ENCODE data around the gene ESM1. TPM values are rescaled to one million over a fixed set of nuclear protein-coding genes. Genes with fewer than 3 reads are reported as not detected.

ESM1 gene
- total and polyA plus RNA-seq, 2 of the 8 experiments (the other 6 are each of a cell fraction or from before 2014, with no cell fraction given) = not detected

- TF ChIP-seq E2F6 (IDR thresholded peaks at IDR 0.05) (no peak), HDAC6 (IDR thresholded peaks at IDR 0.05; ENCODE audit: low read depth, low read length) (no peak), CBX8 (IDR thresholded peaks at IDR 0.05; ENCODE audit: borderline replicate concordance, low read depth, low read length) (no peak), SP2 (IDR thresholded peaks at IDR 0.05; ENCODE audit: low read length) (no peak), POLR2AphosphoS5 (IDR thresholded peaks at IDR 0.05; ENCODE audit: low read depth, low read length) (no peak), ATF2 (IDR thresholded peaks at IDR 0.05; ENCODE audit: low read length) (no peak), TAF7 (optimal IDR thresholded peaks at IDR 0.05; ENCODE audit: borderline replicate concordance, low read depth, low read length) (no peak), RNF2 (IDR thresholded peaks at IDR 0.05; ENCODE audit: borderline replicate concordance, low read depth, low read length, missing control alignments, poor library complexity, severe bottlenecking) (no peak), BACH1 (IDR thresholded peaks at IDR 0.05; ENCODE audit: low read length) (no peak), SUZ12 (IDR thresholded peaks at IDR 0.05; ENCODE audit: low read length) (no peak), NRF1 (IDR thresholded peaks at IDR 0.05; ENCODE audit: low read depth, low read length) (no peak), POLR2A (IDR thresholded peaks at IDR 0.05; ENCODE audit: control extremely low read depth in 1 of 2, low read depth in 2 of 2, low read length in 2 of 2) (no peak)
- Histone ChIP-seq H4K91ac (replicated peaks; ENCODE audit: insufficient read length, low read length) (no peak overlapping the region), H3K4ac (replicated peaks; ENCODE audit: insufficient read length, low read depth, low read length) (no peak overlapping the region), H3K23ac (ENCODE audit: insufficient read length) (no peak overlapping the region), H3K9ac (replicated peaks in 1 of 4; ENCODE audit: extremely low read depth in 1 of 4, low read depth in 3 of 4, low read length in 3 of 4) (no peak overlapping the region), H3K14ac (ENCODE audit: insufficient read length) (no peak overlapping the region), H3K9me3 (ENCODE audit: insufficient read depth in 2 of 2, low read depth in 1 of 2, low read length in 1 of 2) (no peaks in the 10 kb centered on the region; a peak in 1 of 4 replicates), H2BK20ac (ENCODE audit: low read length) (no peak overlapping the region), H3K56ac (replicated peaks; ENCODE audit: insufficient read length, low read depth, low read length) (no peak overlapping the region), H4K8ac (ENCODE audit: extremely low read depth, insufficient read depth, low read length) (no peak overlapping the region), H2BK12ac (ENCODE audit: low read depth, low read length) (no peak overlapping the region), H3K27me3 (replicated peaks in 1 of 4; ENCODE audit: control insufficient read depth in 3 of 4, extremely low read depth in 1 of 4, insufficient read depth in 3 of 4, low read length in 3 of 4) (no peaks in the 10 kb centered on the region), H2BK120ac (replicated peaks; ENCODE audit: low read depth, low read length) (no peak overlapping the region), H2BK5ac (ENCODE audit: low read depth, low read length) (no peak overlapping the region), H4K5ac (ENCODE audit: insufficient read length, low read depth, low read length) (no peak overlapping the region), H3K4me3 (ENCODE audit: extremely low read depth in 1 of 4, insufficient read depth in 2 of 4, low read depth in 3 of 4, low read length in 4 of 4) (no peak overlapping the region), H2AFZ (ENCODE audit: low read length) (no peak overlapping the region), H3K4me2 (ENCODE audit: insufficient read depth in 1 of 2, low read depth in 2 of 2, low read length in 2 of 2) (no peak overlapping the region), H3K4me1 (replicated peaks in 1 of 4; ENCODE audit: control insufficient read depth in 3 of 4, insufficient read depth in 4 of 4, low read length in 3 of 4) (no peaks in the 10 kb centered on the region), H3K79me1 (ENCODE audit: low read depth, low read length) (no peaks in the 10 kb centered on the region), H2AK5ac (ENCODE audit: low read depth, low read length) (no peak overlapping the region), H3K18ac (ENCODE audit: extremely low read depth, low read length) (no peak overlapping the region), H4K20me1 (replicated peaks in 1 of 2; ENCODE audit: control insufficient read depth in 1 of 2, insufficient read depth in 2 of 2, low read length in 2 of 2) (no peaks in the 10 kb centered on the region), H3K23me2 (ENCODE audit: low read depth, low read length) (no peaks in the 10 kb centered on the region), H2BK15ac (ENCODE audit: low read length) (no peak overlapping the region), H3K79me2 (ENCODE audit: control insufficient read depth in 1 of 2, insufficient read depth in 2 of 2, low read length in 2 of 2) (no peaks in the 10 kb centered on the region), H3K36me3 (ENCODE audit: control insufficient read depth in 2 of 4, insufficient read depth in 4 of 4, low read length in 3 of 4) (no peaks in the 10 kb centered on the region), H3K27ac (ENCODE audit: low read depth, low read length) (no peak overlapping the region)
- FAIRE-seq (no peak), DNase-seq (ENCODE audit: low read depth in 1 of 2, low spot score in 2 of 2) (no peak)
- 95% methylated on average over 3 of the region's 3 CpGs; no CpG with 5 or more reads in 1 of the 2 experiments for WGBS, 2 experiments (ENCODE audit: extremely low coverage in 1 of 2, insufficient coverage in 1 of 2, insufficient read length in 1 of 2, insufficient replicate concordance in 2 of 2, low coverage in 1 of 2, low lambda C conversion rate in 2 of 2, missing lambda C conversion rate in 1 of 2)
- ChIA-PET CTCF (ENCODE audit: partially characterized antibody) (interaction anchor here (0.8 to 3.6 kb wide), 5 partner anchors 11 to 71 kb away, joined by 3 to 24 read pairs (median 14); no protein-coding TSS in a partner anchor), POLR2A (ENCODE audit: partially characterized antibody) (no interaction called here)
Measured at GRCh38 chr5:54965806-54966205, 19.6 kb downstream of the ESM1 start.

Data from H1 (cell line).